ENCODE measurements around the gene TEX9.
A peak's percentile ranks its signal among the peaks of the same experiment; 100 is the strongest.
"Not testable (repeated sequence)": the region's sequence is repeated elsewhere in the genome, so short reads cannot be mapped to it uniquely, and the experiment has no call there.

The TEX9 gene

DNA sequence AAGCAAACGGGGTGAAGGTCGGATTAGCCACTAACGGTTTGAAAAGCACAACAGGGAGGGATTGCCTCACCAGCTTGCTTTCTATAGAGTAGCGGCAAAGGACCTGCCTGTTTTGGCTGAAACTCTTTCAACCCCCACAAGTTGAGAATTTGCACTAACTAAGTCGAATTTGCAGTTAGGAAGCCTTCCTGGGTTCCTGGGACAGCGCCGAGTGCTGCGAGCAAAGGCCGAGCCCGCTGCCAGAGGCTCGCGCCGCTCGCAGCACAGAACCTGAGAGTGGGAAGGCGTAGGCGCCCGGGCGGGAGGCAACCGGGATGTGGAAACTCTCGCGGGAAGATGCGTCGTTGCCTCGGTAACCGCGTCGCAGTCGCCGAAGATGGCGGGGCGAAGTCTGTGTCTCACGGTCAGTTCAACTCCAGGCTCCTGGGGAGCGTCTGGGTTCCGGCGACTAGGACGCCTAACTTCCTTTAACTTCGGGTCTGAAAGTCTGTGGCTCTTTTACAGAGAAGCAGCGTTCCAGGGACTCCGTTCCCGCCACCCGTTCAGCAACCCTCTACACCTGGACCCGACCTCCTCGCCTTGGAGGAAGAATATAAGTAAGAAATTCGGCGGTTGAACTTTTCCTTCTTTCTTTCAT, at the start of gene TEX9:
TEX9 (plus strand) TSS at position 352 of the 637 bp plus-strand sequence; CDS start at position 377, 25 bp downstream.
- DNase-seq: peak; percentile 79

DNA sequence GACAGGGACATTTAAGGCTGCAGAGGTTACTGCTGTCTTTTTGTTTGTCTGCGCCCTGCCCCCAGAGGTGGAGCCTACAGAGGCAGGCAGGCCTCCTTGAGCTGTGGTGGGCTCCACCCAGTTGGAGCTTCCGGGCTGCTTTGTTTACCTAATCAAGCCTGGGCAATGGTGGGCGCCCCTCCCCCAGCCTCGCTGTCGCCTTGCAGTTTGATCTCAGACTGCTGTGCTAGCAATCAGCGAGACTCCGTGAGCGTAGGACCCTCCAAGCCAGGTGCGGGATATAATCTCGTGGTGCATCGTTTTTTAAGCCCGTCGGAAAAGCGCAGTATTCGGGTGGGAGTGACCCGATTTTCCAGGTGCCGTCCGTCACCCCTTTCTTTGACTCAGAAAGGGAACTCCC, 48.7 kb upstream of the TEX9 start:
- DNase-seq: not testable (repeated sequence)

DNA sequence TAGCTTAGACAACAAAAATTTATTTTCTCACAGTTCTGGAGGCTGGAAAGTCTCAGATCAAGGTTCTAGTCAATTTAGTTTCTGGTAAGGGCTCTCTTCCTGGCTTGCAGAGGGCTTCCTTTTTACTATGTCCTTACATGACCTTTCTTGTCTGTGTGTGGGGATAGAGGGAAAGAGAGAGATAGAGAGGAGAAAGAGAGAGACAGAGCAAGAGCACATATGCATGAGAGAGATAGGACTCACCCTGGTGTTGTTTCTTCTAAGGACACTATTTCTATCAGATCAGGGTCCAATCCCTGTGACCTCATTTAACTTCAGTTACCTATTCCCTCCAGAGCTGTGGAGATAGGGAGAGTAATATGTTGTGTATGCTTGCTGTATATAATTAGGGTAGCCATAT, 44.9 kb upstream of the TEX9 start:
- no peak for DNase-seq

DNA sequence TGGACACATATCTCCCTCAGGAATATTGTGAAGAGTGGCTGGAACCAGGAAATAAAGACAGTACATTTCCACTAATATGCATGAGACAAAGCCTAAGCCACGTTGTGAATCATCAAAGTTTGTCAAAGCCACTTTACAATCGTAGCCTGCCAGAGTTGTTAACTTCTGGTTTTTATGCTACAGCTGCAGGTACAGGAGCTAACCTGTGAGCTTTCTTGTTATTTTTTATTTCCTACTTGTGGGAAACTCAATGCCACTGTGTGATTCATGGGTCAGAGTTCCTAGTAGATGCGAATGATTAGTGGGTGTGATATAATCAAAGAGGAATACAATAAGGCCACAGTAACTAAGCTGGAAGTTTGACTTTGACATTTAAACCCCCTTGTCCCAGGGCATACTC, 44.4 kb upstream of the TEX9 start:
- DNase-seq: no peak

DNA sequence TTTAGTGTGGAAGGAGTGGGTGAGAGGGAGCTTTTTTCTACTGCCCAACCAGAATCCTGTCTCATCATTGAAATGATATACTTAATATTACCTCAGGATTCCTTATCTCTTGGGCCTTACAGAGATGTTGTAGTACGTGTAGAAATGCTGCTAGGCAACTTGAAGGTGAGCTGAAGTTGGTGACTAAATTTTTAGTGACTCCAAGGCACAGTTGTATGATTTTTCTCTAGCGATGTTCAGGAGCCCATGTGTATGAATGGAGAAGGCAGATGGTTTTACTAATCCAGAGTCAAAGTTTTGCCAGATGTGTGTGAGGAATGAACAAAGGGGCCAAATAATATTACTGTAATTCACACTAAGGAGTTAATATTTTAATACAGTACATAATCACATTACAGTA, 42.8 kb upstream of the TEX9 start:
- no peak for DNase-seq

DNA sequence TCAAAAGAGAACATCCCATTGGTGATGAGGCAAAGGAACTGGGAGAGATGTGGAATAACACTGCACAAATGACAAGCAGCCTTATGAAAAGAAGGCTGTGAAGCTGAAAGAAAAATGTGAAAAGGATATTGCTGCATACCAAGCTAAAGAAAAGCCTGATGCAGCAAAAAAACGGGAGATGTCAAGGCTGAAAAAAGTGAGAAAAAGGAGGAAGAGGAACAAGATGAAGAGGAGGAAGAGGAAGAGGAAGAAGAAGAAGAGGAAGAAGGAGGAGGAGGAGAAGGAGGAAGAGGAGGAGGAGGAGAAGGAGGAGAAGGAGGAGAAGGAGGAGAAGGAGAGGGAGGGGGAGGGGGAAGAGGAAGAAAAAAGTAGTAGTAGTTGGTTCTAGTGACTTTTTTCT, 41.8 kb upstream of the TEX9 start:
- no peak for DNase-seq

DNA sequence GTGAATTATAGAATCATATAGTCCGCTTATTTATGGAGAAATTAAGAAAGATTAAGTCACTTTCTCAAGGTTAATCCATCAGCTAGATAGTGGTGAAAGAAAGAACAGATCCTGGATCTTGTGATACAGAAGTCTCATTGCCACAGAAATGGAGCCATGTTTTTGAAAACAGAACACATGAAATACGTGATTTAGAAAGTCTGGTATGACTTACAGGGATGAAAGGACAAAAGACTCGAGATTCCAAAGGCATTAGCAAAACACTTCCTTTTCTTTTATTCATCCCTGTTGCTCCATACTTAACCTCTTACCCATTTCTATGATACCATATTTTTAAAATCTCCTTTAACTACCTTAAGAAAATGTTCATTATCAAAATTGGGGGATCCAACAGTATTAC, 40.0 kb upstream of the TEX9 start:
- DNase-seq: no peak

DNA sequence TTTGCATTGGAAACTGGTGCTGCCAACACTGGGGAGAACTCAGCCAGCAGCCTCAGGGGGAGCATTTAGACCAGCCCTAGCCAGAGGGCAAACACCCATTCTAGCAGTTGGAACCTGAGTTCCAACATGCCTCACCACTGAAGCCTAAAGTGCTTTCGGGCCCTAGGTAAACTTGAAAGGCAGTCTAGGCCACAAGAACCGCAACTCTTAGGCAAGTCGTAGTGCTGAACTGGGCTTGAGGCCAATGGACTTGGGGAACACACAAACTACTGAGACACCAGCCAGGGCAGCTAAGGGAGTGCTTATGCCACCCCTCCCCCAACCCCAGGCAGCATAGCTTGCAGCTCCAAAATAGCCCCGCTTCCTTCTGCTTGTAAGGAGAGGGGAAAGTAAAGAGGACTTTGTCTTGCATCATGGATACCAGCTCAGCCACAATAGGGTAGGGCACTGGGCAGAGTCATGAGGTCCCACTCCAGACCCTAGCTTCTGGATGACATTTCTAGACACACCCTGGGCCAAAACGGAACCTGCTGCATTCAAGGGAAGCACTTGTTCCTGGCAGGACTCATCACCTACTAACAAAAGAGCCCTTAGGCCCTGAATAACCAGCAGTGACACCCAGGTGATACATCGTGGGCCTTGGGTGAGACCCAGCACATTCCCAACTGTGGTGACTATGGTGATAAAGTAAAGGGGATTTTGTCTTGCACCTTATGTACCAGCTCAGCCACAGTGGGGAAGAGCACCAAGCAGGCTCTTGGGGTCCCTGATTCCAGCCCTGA, 37.3 kb upstream of the TEX9 start:
- DNase-seq: no peak

DNA sequence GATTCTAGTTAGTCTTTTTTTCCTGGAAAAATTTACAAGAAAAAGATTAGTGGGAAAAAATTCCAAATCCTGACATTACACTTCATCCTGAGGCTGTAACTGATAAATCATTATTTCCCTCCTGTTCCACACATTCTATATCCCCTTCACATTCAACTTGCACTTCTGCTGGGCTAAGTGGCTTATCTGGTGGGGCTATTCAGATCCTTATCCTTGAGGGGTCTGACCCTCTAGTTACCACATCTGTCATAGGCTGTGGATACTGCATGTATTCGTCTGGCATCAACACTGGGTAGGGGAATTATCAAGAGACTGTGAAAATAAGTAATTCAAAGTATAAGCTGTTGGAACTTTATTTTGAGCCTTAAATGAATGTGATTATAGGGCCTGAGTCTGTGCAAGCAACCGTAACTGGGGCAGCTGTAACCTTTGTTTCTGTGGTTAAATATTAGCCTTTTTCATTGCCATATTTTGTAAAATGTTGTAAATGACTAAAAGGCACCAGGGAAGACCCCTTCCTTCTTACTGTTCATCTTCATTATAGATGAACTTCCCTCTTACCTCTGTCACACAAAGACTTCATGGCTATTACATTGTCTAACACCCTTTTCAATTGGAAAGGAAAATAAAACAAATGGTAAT, 28.0 kb upstream of the TEX9 start:
- no peak for DNase-seq

DNA sequence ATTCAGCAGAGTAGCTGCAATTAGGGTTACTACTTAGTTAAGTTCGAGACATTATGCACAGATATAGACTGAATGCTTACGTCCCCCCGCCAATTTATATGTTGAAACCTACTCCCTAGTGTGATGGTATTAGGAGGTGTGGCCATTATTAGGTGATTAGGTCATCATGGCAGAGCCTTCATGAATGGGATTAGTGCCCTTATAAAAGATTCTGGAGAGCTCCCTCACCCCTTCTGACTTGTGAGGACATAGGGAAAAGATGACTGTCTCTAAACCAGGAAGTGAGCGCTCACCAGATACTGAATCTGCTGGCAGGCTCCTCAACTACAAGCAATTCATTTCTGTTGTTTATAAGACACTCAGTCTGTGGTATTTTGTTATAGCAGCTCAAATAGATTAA, 25.6 kb upstream of the TEX9 start:
- DNase-seq: no peak

DNA sequence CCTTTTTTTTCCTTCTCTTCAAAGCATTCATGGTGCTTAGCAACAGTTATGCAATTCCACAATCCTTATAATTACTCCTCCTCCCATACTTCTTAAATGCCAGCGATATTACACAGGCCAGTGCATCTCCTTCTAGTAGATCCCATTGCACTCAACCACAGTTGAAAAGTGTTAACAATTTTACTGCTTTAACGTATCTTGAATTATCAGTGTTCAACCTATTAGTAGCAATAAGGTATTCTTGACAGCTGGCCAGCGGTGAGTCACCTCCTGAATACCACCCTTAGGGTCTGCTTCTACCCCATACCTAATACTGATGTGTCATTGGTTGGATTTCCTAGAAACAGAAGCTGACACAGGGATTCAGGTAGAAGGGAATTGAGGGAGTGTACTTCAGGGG, 24.0 kb upstream of the TEX9 start:
- no peak for DNase-seq

DNA sequence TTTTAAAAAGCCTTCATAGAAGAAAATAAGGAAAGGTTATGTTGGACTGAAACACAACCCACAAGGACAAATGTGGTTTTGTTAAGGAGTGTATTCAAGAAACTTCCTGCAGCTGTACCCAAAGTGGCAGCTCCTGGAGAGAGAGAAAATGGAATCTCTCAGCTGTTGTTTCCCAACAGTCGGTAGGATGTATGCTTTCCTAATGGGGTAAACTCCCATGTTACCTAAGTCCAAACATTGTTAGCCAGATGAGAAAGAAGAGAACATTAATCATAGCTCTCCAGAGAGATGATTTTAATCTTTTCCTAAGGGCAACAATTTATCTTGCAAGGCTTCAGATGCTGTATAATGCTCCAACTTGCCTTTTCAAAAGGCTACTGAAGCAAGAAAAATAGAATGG, 22.6 kb upstream of the TEX9 start:
- no peak for DNase-seq

DNA sequence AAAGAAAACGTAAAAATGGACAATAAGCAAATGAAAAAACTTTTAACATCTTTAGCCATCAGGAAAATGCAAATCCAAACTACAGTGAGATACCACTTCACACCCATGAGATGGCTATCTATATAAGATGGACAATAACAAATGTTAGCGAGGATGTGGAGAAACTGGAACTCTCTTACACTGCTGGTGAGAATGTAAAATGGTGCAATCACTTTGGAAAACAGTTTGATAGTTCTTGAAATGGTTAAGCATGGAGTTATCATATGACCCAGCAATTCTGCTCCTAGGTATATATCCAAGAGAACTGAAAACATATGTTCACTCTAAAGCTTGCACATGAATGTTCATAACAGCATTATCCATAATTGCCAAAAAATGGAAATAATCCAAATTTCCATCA, 21.3 kb upstream of the TEX9 start:
- no peak for DNase-seq

DNA sequence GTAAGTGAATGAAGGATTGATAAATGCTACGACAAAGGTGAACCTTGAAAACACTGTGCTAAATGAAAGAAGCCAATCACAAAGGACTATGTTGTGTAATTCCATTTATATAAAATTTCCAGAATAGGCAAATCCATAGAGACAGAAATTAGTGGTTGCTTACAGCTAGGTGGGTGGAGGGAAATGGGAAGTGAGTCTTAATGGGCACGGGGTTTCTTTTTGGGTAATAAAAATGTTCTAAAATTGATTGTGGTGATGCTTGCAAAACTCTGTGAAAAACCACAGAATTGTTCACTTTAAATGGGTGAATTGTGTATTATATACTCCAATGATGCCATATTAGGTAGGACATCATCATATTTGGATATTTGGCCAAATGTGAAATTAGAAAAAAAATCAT, 20.9 kb upstream of the TEX9 start:
- DNase-seq: no peak

DNA sequence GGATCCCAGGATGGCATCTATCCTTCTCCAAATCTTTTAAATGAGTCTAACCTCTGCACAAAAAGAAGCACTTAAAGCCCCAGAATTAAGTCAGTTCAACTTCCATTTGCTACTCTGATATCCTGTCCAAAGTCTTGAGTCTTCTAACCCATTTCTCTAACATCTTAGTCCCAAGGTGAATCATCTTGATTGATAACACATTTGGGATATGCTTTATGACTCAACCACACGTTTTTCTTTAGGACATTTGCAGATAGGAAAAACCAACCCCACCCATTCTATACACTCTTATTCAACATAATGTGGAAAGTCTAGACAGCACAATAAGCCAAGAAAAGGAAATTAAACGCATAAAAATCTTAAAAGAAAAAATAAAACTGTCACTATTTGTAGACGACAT, 18.8 kb upstream of the TEX9 start:
- no peak for DNase-seq

DNA sequence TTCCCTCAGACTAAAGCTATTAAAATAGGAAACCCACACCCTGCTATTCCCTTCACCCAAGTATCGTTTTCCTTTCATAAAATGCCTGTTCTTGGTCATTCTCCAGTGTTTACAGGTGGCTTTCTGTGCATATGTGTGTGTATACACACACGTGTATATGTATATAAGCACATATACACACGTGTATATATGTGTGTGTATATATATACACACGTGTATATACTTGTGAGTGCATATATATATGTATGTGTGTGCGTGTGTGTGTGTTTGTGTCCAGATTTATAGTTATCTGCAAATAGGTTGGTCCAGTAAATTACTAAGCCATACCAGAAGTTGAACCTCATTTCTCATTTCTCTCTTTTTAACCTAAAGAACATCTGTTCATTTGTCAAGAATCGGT, 15.7 kb upstream of the TEX9 start:
- no peak for DNase-seq

DNA sequence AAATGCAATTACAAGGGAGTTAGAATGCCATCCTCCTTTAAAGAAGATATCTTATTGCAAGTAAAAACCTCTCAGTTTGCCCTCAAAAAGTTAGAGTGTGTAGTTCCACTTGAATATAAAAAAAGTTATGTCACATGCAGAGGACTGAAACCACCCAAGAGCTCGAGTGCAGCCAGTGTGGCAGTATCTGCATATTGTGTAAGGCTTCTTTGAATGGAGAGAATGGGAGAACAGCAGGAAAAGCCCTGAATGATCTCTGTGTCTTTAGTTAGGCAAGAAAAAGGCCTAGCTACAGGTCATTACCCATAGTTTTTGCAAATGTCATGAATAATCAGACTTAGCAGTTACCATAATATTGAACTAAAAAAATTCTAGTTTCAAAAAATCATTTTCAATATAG, 13.9 kb upstream of the TEX9 start:
- DNase-seq: no peak

DNA sequence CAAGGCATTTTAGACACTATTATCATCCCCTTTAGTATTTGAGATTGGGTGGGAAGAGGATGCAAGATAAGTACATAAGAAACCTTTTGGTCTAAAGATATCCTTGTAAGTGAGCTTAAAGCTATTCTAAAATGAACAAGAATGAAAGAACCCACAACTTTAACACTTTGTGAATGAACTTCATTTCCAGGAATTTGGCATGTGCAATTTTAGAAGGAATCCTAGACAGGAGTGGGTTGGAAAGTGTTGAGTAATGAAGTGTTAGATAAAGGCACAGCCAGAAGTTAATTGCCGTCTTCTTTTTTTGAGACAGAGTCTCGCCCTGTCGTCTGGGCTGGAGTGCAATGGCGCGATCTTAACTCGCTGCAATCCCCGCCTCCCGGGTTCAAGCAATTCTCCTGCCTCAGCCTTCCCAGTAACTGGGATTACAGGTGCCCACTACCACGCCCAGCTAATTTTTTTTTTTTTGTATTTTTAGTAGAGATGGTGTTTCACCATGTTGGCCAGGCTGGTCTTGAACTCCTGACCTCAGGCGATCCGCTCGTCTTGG, 13.2 kb upstream of the TEX9 start:
- no peak for DNase-seq

DNA sequence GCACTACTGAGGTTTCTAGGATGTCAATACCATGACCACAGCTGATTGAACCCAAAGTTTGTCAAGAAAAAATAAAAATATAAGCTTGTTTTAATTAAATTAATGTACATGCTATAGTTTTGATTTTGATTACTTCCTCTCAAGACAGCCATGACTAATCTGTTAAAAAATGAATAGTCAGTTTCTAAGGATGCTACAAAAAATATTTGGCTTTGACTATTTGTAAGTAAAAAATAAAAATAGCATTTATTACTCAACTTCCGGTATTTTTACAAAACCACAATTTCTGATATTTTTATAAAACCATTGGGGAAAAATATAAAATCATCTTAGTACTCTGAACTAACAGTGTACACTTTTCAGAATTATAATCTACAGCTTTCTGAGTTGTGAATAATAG, 12.1 kb upstream of the TEX9 start:
- no peak for DNase-seq

DNA sequence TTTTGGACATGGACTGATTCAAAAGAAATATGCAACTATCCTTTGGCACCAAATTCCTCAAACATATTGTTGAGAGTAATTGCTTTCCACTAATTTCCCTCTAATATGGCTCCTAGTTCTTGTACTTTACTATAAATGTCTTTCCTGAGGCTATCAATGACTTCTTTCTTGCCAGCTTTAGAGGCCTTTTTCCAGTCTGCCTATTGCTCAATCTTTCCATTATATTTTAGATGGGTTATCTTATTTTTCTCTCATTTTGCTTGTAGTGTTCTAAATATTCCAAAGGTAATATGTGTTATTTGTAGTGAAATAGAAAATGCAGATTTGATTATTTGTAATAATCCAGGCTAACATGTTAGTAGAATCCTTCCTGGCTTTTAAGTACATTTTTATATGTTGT, 11.5 kb upstream of the TEX9 start:
- no peak for DNase-seq

DNA sequence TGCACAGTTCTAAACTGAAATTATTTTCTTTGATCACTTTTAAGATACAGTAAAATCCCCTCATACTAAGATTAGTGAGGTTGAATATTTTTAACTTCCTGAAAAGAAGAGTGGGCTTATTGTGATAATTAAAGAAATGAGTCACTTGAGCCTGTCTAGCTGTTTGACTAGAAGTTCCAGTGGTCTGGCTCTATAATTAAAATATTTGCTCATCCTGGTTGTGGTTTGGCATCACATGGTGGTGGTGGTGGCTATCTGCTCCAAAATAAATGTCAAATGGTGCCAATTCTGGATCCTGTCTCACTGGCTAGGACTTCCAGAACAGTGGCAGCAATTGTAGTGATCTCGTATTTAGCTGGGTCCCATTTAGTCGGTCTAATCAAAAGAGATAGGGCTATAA, 8.6 kb upstream of the TEX9 start:
- DNase-seq: no peak

DNA sequence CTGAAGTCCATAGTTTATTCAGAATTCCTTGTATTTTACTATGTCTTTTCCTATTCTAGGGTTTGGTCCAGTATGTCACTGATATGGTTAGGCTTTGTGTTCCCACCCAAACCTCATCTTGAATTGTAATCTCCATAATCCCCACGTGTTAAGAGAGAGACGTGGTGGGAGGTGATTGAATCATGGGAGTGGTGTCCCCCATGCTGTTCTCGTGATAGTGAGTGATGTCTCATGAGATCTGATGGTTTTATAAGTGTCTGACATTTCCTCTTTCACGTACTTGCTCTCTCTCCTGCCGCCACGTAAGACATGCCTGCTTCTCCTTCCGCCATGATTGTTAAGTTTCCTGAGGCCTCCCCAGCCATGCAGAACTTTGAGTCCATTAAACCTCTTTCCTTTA, 6.6 kb upstream of the TEX9 start:
- no peak for DNase-seq

DNA sequence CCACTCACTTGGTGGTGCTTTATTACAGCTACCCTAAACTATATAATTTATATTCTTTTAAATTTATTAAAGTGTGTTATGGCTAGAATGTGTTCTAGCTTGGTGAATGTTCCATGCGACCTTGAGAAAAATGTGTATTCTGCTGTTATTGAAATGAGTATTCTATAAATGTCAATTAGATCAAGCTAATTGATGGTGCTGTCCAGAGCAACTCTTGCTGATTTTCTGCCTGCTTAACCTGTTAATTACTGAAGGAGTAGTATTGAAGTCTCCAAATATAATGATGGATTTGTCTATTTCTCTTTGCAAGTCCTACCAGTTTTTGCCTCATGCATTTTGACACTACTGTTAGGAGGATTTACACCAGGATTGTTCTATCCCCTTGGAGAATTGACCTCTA, 3.2 kb upstream of the TEX9 start:
- DNase-seq: no peak

DNA sequence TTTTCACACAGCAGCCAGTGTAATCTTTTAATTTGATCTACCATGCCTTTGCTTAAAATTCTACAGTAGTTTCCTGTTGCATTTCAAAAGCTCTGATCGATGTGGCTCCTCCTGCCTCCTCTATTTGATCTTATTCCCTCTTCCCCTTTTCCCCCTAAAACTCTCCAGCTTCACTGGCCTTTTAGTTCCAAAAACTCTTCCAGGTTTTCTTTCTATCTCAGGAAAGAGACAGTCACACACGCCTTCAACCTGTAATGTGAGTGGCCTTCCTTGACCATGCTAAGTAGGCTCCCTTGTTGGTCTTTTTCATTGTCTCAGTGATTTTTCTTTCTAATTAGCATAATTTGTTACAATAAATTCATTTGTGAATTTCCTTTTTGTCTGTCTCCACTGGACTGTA, 985 bp downstream of the TEX9 start:
- no peak for DNase-seq
